NCI-H69 (cell line): ENCODE results near the gene ARHGEF19.
A peak's percentile ranks its signal among the peaks of the same experiment; 100 is the strongest.
"Not testable (repeated sequence)": the region's sequence is repeated elsewhere in the genome, so short reads cannot be mapped to it uniquely, and the experiment has no call there.

Source experiments
- DNase-seq: peaks from one replicate; lab custom pipeline; 2025; lab: John Stamatoyannopoulos, UW

ARHGEF19 gene

GRCh38 chr1:16212251-16212961, at the start of gene ARHGEF19:
Gene ARHGEF19, minus strand, starts transcription at chr1:16212652. Its CDS starts 3,598 bp downstream, at chr1:16209054.
- DNase-seq = peak; percentile 66

GRCh38 chr1:16262067-16262466, 49.6 kb upstream of the ARHGEF19 start:
- DNase-seq = peak; percentile 15

GRCh38 chr1:16260814-16261213, 48.4 kb upstream of the ARHGEF19 start:
- no peak for DNase-seq

GRCh38 chr1:16258591-16259135, 46.2 kb upstream of the ARHGEF19 start:
- no peak for DNase-seq

- no peak for DNase-seq
Observed at GRCh38 chr1:16257968-16258367, 45.5 kb upstream of the ARHGEF19 start.

- not testable (repeated sequence) for DNase-seq
Observed at GRCh38 chr1:16257556-16257955, 45.1 kb upstream of the ARHGEF19 start.

GRCh38 chr1:16256478-16256877, 44.0 kb upstream of the ARHGEF19 start:
- no peak for DNase-seq

- DNase-seq = no peak
Observed at GRCh38 chr1:16254263-16254928, 41.9 kb upstream of the ARHGEF19 start.

GRCh38 chr1:16253332-16253922, 41.0 kb upstream of the ARHGEF19 start:
- no peak for DNase-seq

GRCh38 chr1:16252912-16253311, 40.5 kb upstream of the ARHGEF19 start:
- no peak for DNase-seq

- DNase-seq = no peak
Observed at GRCh38 chr1:16251381-16251780, 38.9 kb upstream of the ARHGEF19 start.

GRCh38 chr1:16250524-16251251, 38.2 kb upstream of the ARHGEF19 start:
- DNase-seq = no peak

GRCh38 chr1:16249596-16250241, 37.3 kb upstream of the ARHGEF19 start:
- DNase-seq = peak; percentile 3

- DNase-seq = peak; percentile 93
Observed at GRCh38 chr1:16248603-16249516, 36.4 kb upstream of the ARHGEF19 start.

GRCh38 chr1:16248007-16248436, 35.6 kb upstream of the ARHGEF19 start:
- peak; percentile 31 for DNase-seq

- DNase-seq = no peak
Observed at GRCh38 chr1:16247441-16247840, 35.0 kb upstream of the ARHGEF19 start.

- no peak for DNase-seq
Observed at GRCh38 chr1:16246961-16247360, 34.5 kb upstream of the ARHGEF19 start.

- not testable (repeated sequence) for DNase-seq
Observed at GRCh38 chr1:16246239-16246638, 33.8 kb upstream of the ARHGEF19 start.

- DNase-seq = no peak
Observed at GRCh38 chr1:16245476-16246196, 33.2 kb upstream of the ARHGEF19 start.
